HG02884 (cell line): ENCODE results near the gene CAMTA1.
"Not testable (repeated sequence)": the region's sequence is repeated elsewhere in the genome, so short reads cannot be mapped to it uniquely, and the experiment has no call there.

Source experiments
- ATAC-seq: cut with Tn5 transposase; IDR thresholded peaks from one replicate; pipeline ENCODE4 v1.9.1; 2021; ENCODE audit warnings: mild to moderate bottlenecking, moderate library complexity; ENCODE audit not compliant: unreplicated experiment

CAMTA1 gene

GRCh38 chr1:7319196-7319595, 533.9 kb downstream of the CAMTA1 start:
- ATAC-seq: no peak

GRCh38 chr1:7320661-7321060, 535.4 kb downstream of the CAMTA1 start:
- no peak for ATAC-seq

- no peak for ATAC-seq
These were observed 537.1 kb downstream of the CAMTA1 start for GRCh38 chr1:7322283-7322785.

- ATAC-seq: no peak
These were observed 537.7 kb downstream of the CAMTA1 start for GRCh38 chr1:7322912-7323311.

GRCh38 chr1:7325254-7325653, 540.0 kb downstream of the CAMTA1 start:
- no peak for ATAC-seq

GRCh38 chr1:7326366-7326765, 541.1 kb downstream of the CAMTA1 start:
- ATAC-seq: no peak

- ATAC-seq: no peak
These were observed 542.6 kb downstream of the CAMTA1 start for GRCh38 chr1:7327849-7328248.

- no peak for ATAC-seq
These were observed 544.8 kb downstream of the CAMTA1 start for GRCh38 chr1:7329868-7330615.

GRCh38 chr1:7330726-7331125, 545.5 kb downstream of the CAMTA1 start:
- not testable (repeated sequence) for ATAC-seq

GRCh38 chr1:7331926-7332535, 546.8 kb downstream of the CAMTA1 start:
- ATAC-seq: no peak

- no peak for ATAC-seq
These were observed 547.8 kb downstream of the CAMTA1 start for GRCh38 chr1:7333094-7333493.

- ATAC-seq: no peak
These were observed 548.4 kb downstream of the CAMTA1 start for GRCh38 chr1:7333620-7334019.

GRCh38 chr1:7334475-7335035, 549.3 kb downstream of the CAMTA1 start:
- no peak for ATAC-seq

- no peak for ATAC-seq
These were observed 550.1 kb downstream of the CAMTA1 start for GRCh38 chr1:7335224-7335879.

GRCh38 chr1:7338439-7338838, 553.2 kb downstream of the CAMTA1 start:
- ATAC-seq: no peak

GRCh38 chr1:7339014-7339413, 553.8 kb downstream of the CAMTA1 start:
- ATAC-seq: no peak

GRCh38 chr1:7339953-7340352, 554.7 kb downstream of the CAMTA1 start:
- no peak for ATAC-seq

- ATAC-seq: no peak
These were observed 556.1 kb downstream of the CAMTA1 start for GRCh38 chr1:7341145-7341905.

GRCh38 chr1:7343882-7344281, 558.6 kb downstream of the CAMTA1 start:
- ATAC-seq: no peak

GRCh38 chr1:7344299-7344698, 559.0 kb downstream of the CAMTA1 start:
- ATAC-seq: no peak

GRCh38 chr1:7345516-7345915, 560.3 kb downstream of the CAMTA1 start:
- no peak for ATAC-seq
